Left lung (tissue), 10 donors: Measurements from ENCODE around the gene RRP12. TPM values are rescaled to one million over a fixed set of nuclear protein-coding genes. Genes with fewer than 3 reads are reported as not detected.

ENCODE experiments used
- ATAC-seq: fragments of 200-7000 bp; cut with Tn5 transposase; one replicate; pipeline ENCODE4 v1.9.1; 2020; ENCODE audit warnings: moderate library complexity
- DNase-seq, 4 donors: peaks; one replicate each; pipeline ENCODE4 v3.0.0-alpha.2; 2013 to 2020
- H3K27ac ChIP-seq, 2 donors: fragments of 200-600 bp; sonication (generic) in 1 of 2; one replicate each; pipeline versions ENCODE4 v1.5.0 to v1.8.0; 2020 to 2021
- H3K27me3 ChIP-seq, 2 donors: fragments of 200-600 bp; sonication (generic) in 1 of 2; one replicate each; pipeline versions ENCODE4 v1.5.0 to v1.8.0; 2020 to 2021
- H3K36me3 ChIP-seq, 2 donors: fragments of 200-600 bp; sonication (generic) in 1 of 2; one replicate each; pipeline versions ENCODE4 v1.5.0 to v1.8.0; 2020 to 2021
- H3K4me1 ChIP-seq, 2 donors: fragments of 200-600 bp; one replicate each; pipeline ENCODE4 v1.8.0; 2021
- H3K4me3 ChIP-seq, 2 donors: fragments of 200-600 bp; sonication (generic) in 1 of 2; one replicate each; pipeline versions ENCODE4 v1.5.0 to v1.8.0; 2020 to 2021; ENCODE audit warnings: mild to moderate bottlenecking in 1 of 2
- H3K9me3 ChIP-seq, 2 donors: fragments of 200-600 bp; sonication (generic) in 1 of 2; one replicate each; pipeline versions ENCODE4 v1.5.0 to v1.8.0; 2020 to 2021
- CTCF ChIP-seq, 2 donors: fragments of 200-600 bp; sonication (generic) in 1 of 2; IDR thresholded peaks; one replicate each; pipeline versions ENCODE4 v1.5.0 to v1.8.0; 2021; ENCODE audit warnings: antibody characterized with exemption in 2 of 2
- intact Hi-C, 2 donors: fragments of 100-400 bp; cut with DNase I; formaldehyde crosslinking; loops; one replicate each; pipeline versions ENCODE4 v1.11.2 to v1.14.2; 2022
- polyA plus RNA-seq, 6 donors: library from polyadenylated mRNA; unstranded; fragments of 120-200 nt; gene quantifications; one replicate each; pipeline ENCODE4 v1.2.1, GENCODE V29; 2013; ENCODE audit not compliant: insufficient read length in 6 of 6
- total RNA-seq, 2 donors: library from RNA; stranded (reverse); fragmentation: NEBNext Ultra II Directional; extraction: Animal tissue kit (Norgen Biotek cat#: 25700); gene quantifications; one replicate each; pipeline ENCODE4 v1.2.1, GENCODE V29; 2021
- donor health status: DM: no; HTN: yes; CAD: no.
- donor health status: DM: no; HTN: no; CAD: no.

RRP12 gene
- total and polyA plus RNA-seq, 8 donors: 21.2 to 40.4 (median 24.8) TPM

- no peak overlapping the region for H3K27ac ChIP-seq
- intact Hi-C loops: no loop called here
- H3K4me3 ChIP-seq: no peak overlapping the region
- peaks cover 0 to 69% of the 10 kb centered on the region in 2 donors for H3K4me1 ChIP-seq
- peak in 1 of 4 donors; percentile 53 for DNase-seq
- ATAC-seq: no peak
- H3K9me3 ChIP-seq: no peaks in the 10 kb centered on the region
- peaks cover 0 to 89% of the 10 kb centered on the region in 2 donors for H3K36me3 ChIP-seq
- TF ChIP-seq CTCF (IDR thresholded peaks at IDR 0.05): no peak
- no peaks in the 10 kb centered on the region for H3K27me3 ChIP-seq
Measured at GRCh38 chr10:97360705-97361536, 40.2 kb downstream of the RRP12 start.

GRCh38 chr10:97358781-97359180 lies 42.4 kb downstream of the RRP12 start:
- Histone ChIP-seq H3K27ac (no peak overlapping the region), H3K4me3 (no peak overlapping the region), H3K9me3 (no peaks in the 10 kb centered on the region), H3K36me3 (peaks cover 0 to 68% of the 10 kb centered on the region in 2 donors), H3K27me3 (no peaks in the 10 kb centered on the region), H3K4me1 (peaks cover 0 to 66% of the 10 kb centered on the region in 2 donors)
- intact Hi-C loops: no loop called here
- no peak for ATAC-seq
- no peak for DNase-seq
- TF ChIP-seq CTCF (IDR thresholded peaks at IDR 0.05): no peak

GRCh38 chr10:97358349-97358748 lies 42.8 kb downstream of the RRP12 start:
- no peak overlapping the region for H3K4me3 ChIP-seq
- no peaks in the 10 kb centered on the region for H3K27me3 ChIP-seq
- no peak for TF ChIP-seq CTCF (IDR thresholded peaks at IDR 0.05)
- no peak for ATAC-seq
- no peak for DNase-seq
- no peak overlapping the region for H3K27ac ChIP-seq
- intact Hi-C loops: no loop called here
- H3K4me1 ChIP-seq: peaks cover 0 to 66% of the 10 kb centered on the region in 2 donors
- H3K9me3 ChIP-seq: no peaks in the 10 kb centered on the region
- H3K36me3 ChIP-seq: peaks cover 0 to 64% of the 10 kb centered on the region in 2 donors

- peaks cover 0 to 55% of the 10 kb centered on the region in 2 donors for H3K4me1 ChIP-seq
- no peak overlapping the region for H3K4me3 ChIP-seq
- H3K9me3 ChIP-seq: no peaks in the 10 kb centered on the region
- peak overlapping the region in 1 of 2 donors; percentile 93 for H3K27ac ChIP-seq
- TF ChIP-seq CTCF (IDR thresholded peaks at IDR 0.05): no peak
- ATAC-seq: no peak
- intact Hi-C loops: no loop called here
- peaks cover 0 to 62% of the 10 kb centered on the region in 2 donors for H3K36me3 ChIP-seq
- peak in 1 of 4 donors; percentile 64 for DNase-seq
- no peaks in the 10 kb centered on the region for H3K27me3 ChIP-seq
Measured at GRCh38 chr10:97356918-97357317, 44.2 kb downstream of the RRP12 start.

- DNase-seq: peak in 1 of 4 donors; percentile 55
- no peaks in the 10 kb centered on the region for H3K9me3 ChIP-seq
- peaks cover 0 to 66% of the 10 kb centered on the region in 2 donors for H3K36me3 ChIP-seq
- H3K4me3 ChIP-seq: no peak overlapping the region
- no peaks in the 10 kb centered on the region for H3K27me3 ChIP-seq
- no peak for ATAC-seq
- intact Hi-C loops: no loop called here
- H3K27ac ChIP-seq: peak overlapping the region in 1 of 2 donors; percentile 93
- peaks cover 0 to 50% of the 10 kb centered on the region in 2 donors for H3K4me1 ChIP-seq
- TF ChIP-seq CTCF (IDR thresholded peaks at IDR 0.05): no peak
Measured at GRCh38 chr10:97356318-97356914, 44.7 kb downstream of the RRP12 start.
